Activated B cell treated with CpG ODN at 0.5 μM for 24 hours (primary cell): ENCODE measurements around the gene PHYH. TPM values are rescaled to one million over a fixed set of nuclear protein-coding genes. Genes with fewer than 3 reads are reported as not detected.

Source experiments
- ATAC-seq: fragments of 200-7000 bp; cut with Tn5 transposase; one replicate; pipeline ENCODE4 v1.10.0; 2021; ENCODE audit warnings: low read depth, mild to moderate bottlenecking, moderate library complexity
- CTCF ChIA-PET: fragments of 350-600 bp; sonication (Branson Sonifier 250); formaldehyde crosslinking; loops from one replicate; lab custom pipeline; 2021; ENCODE audit warnings: antibody characterized with exemption; lab: Charles Lee
- POLR2A ChIA-PET: fragments of 350-600 bp; sonication (Branson Sonifier 250); formaldehyde crosslinking; loops from one replicate; lab custom pipeline; 2021; ENCODE audit warnings: antibody characterized with exemption; lab: Charles Lee
- DNase-seq: peaks from one replicate; pipeline ENCODE4 v3.0.0; 2022
- H3K27ac Mint-ChIP-seq: one replicate; pipeline ENCODE4 v1.8.0; 2020; ENCODE audit warnings: mixed read lengths
- H3K27me3 Mint-ChIP-seq: one replicate; pipeline ENCODE4 v1.8.0; 2021; ENCODE audit warnings: mixed read lengths
- H3K36me3 Mint-ChIP-seq: one replicate; pipeline ENCODE4 v1.8.0; 2021; ENCODE audit warnings: low read depth, mixed read lengths
- H3K4me1 Mint-ChIP-seq: one replicate; pipeline ENCODE4 v1.8.0; 2021; ENCODE audit warnings: mixed read lengths
- H3K4me3 Mint-ChIP-seq: one replicate; pipeline ENCODE4 v1.8.0; 2020; ENCODE audit warnings: mild to moderate bottlenecking, mixed read lengths
- H3K9me3 Mint-ChIP-seq: one replicate; pipeline ENCODE4 v1.8.0; 2020; ENCODE audit warnings: mixed read lengths
- CTCF ChIP-seq: fragments of 200-600 bp; IDR thresholded peaks from one replicate; pipeline ENCODE4 v1.8.0; 2022; ENCODE audit warnings: antibody characterized with exemption, mild to moderate bottlenecking
- intact Hi-C: fragments of 100-400 bp; cut with micrococcal nuclease; formaldehyde crosslinking; loops from one replicate; pipeline ENCODE4 v1.15.1; 2024
- total RNA-seq: library from RNA; stranded (reverse); gene quantifications from 2 replicates; pipeline ENCODE4 v1.2.3, GENCODE V29; 2022

Gene PHYH
- total RNA-seq, 1 donor from 2014 or later, result 10.4 TPM

- no peak overlapping the region for H3K27ac Mint-ChIP-seq
- H3K27me3 Mint-ChIP-seq, result peaks cover 2% of the 10 kb centered on the region
- TF ChIP-seq CTCF, result no peak
- intact Hi-C loops, result no loop called here
- ATAC-seq (no peak), DNase-seq (no peak)
- CTCF ChIA-PET, result no interaction called here
- no peaks in the 10 kb centered on the region for H3K36me3 Mint-ChIP-seq
- H3K9me3 Mint-ChIP-seq, result no peaks in the 10 kb centered on the region
- H3K4me3 Mint-ChIP-seq, result no peak overlapping the region
- no peaks in the 10 kb centered on the region for H3K4me1 Mint-ChIP-seq
- POLR2A ChIA-PET, result no interaction called here
Measured at GRCh38 chr10:13231808-13232207, 68.1 kb downstream of the PHYH start.

- CTCF ChIA-PET, result no interaction called here
Measured at GRCh38 chr10:13231190-13231589, 68.7 kb downstream of the PHYH start.

More at GRCh38 chr10:13231190-13231589, 68.7 kb downstream of the PHYH start:
- H3K36me3 Mint-ChIP-seq, result no peaks in the 10 kb centered on the region
- H3K4me3 Mint-ChIP-seq, result no peak overlapping the region
- H3K9me3 Mint-ChIP-seq, result no peaks in the 10 kb centered on the region
- no peak for TF ChIP-seq CTCF
- H3K4me1 Mint-ChIP-seq, result no peaks in the 10 kb centered on the region
- ATAC-seq (no peak), DNase-seq (no peak)
- POLR2A ChIA-PET, result no interaction called here
- H3K27ac Mint-ChIP-seq, result no peak overlapping the region
- intact Hi-C loops, result no loop called here
- no peaks in the 10 kb centered on the region for H3K27me3 Mint-ChIP-seq

Other genes starting within 250 kb of the PHYH start
- gene OPTN, start 199.9 kb downstream of the PHYH start, total RNA-seq, result 34.9 and 35.4 TPM in 2 replicates
- gene MCM10, start 138.5 kb downstream of the PHYH start, total RNA-seq, result 3.7 and 4.6 TPM in 2 replicates
- gene UCMA, start 65.7 kb downstream of the PHYH start, total RNA-seq, result not detected in 2 replicates
- gene SEPHS1, start 48.2 kb upstream of the PHYH start, total RNA-seq, result 36.7 and 38.0 TPM in 2 replicates
- not detected in 2 replicates for gene BEND7, start 228.9 kb upstream of the PHYH start, total RNA-seq